MM.1S (cell line): Measurements from ENCODE around the gene C21orf58.
"Not testable (repeated sequence)": the region's sequence is repeated elsewhere in the genome, so short reads cannot be mapped to it uniquely, and the experiment has no call there.

Experiments
- DNase-seq: peaks from one replicate; pipeline ENCODE4 v3.0.0-alpha.2; 2015
- H2AFZ ChIP-seq: fragments of 300-600 bp; sonication (generic); 2 replicates; pipeline ENCODE4 v1.6.0; 2016; ENCODE audit warnings: antibody characterized with exemption, low read length
- H3F3A ChIP-seq: fragments of 300-600 bp; sonication (generic); 2 replicates; pipeline ENCODE4 v1.6.1; 2016; ENCODE audit warnings: mild to moderate bottlenecking, antibody characterized with exemption, low read length, moderate library complexity, mixed read lengths; ENCODE audit not compliant: insufficient read depth
- H3K27ac ChIP-seq: fragments of 300-600 bp; sonication (generic); 2 replicates; pipeline ENCODE4 v1.5.1; 2016; ENCODE audit warnings: mild to moderate bottlenecking, low read length
- H3K27me3 ChIP-seq: fragments of 300-600 bp; sonication (generic); replicated peaks from 2 replicates; pipeline ENCODE4 v1.6.0; 2016; ENCODE audit warnings: low read length; ENCODE audit not compliant: insufficient read depth
- H3K36me3 ChIP-seq: fragments of 300-600 bp; sonication (generic); replicated peaks from 2 replicates; pipeline ENCODE4 v1.6.1; 2016; ENCODE audit warnings: mild to moderate bottlenecking, low read length, mixed read lengths; ENCODE audit not compliant: insufficient read depth
- H3K4me1 ChIP-seq: fragments of 300-600 bp; sonication (generic); 2 replicates; pipeline ENCODE4 v1.6.1; 2016; ENCODE audit warnings: low read length, mixed read lengths
- H3K4me2 ChIP-seq: fragments of 300-600 bp; sonication (generic); 2 replicates; pipeline ENCODE4 v1.6.0; 2016; ENCODE audit warnings: low read depth, low read length
- H3K4me3 ChIP-seq: fragments of 300-600 bp; sonication (generic); 2 replicates; pipeline ENCODE4 v1.5.1; 2016; ENCODE audit warnings: low read length, mixed read lengths
- H3K79me2 ChIP-seq: fragments of 300-600 bp; sonication (generic); 2 replicates; pipeline ENCODE4 v1.6.1; 2016; ENCODE audit warnings: mixed run types, low read length, mixed read lengths
- H3K9ac ChIP-seq: fragments of 300-600 bp; sonication (generic); 2 replicates; pipeline ENCODE4 v1.6.1; 2016; ENCODE audit warnings: low read length, mixed read lengths
- H3K9me2 ChIP-seq: fragments of 300-600 bp; sonication (generic); replicated peaks from 2 replicates; pipeline ENCODE4 v1.6.1; 2016; ENCODE audit warnings: mild to moderate bottlenecking, low read length, mixed read lengths; ENCODE audit not compliant: insufficient read depth
- H3K9me3 ChIP-seq: fragments of 300-600 bp; sonication (generic); replicated peaks from 2 replicates; pipeline ENCODE4 v1.6.1; 2016; ENCODE audit warnings: mild to moderate bottlenecking, low read length, mixed read lengths; ENCODE audit not compliant: insufficient read depth
- H4K20me1 ChIP-seq: fragments of 300-600 bp; sonication (generic); 2 replicates; pipeline ENCODE4 v1.6.1; 2016; ENCODE audit warnings: mild to moderate bottlenecking, low read length, moderate library complexity, mixed read lengths; ENCODE audit not compliant: insufficient read depth
- EZH2 ChIP-seq: fragments of 300-600 bp; sonication (generic); optimal IDR thresholded peaks from 2 replicates; pipeline ENCODE3; 2017; ENCODE audit warnings: low read depth, mild to moderate bottlenecking, antibody characterized with exemption, low read length, mixed read lengths
- EZH2phosphoT487 ChIP-seq: fragments of 300-600 bp; sonication (generic); IDR thresholded peaks from 2 replicates; pipeline ENCODE4 v1.6.1; 2018; ENCODE audit warnings: antibody characterized with exemption, low read length
- TF ChIP-seq, protein P1 (sequence below): fragments of 300-600 bp; sonication (generic); IDR thresholded peaks from 2 replicates; pipeline ENCODE4 v1.5.1; 2016; ENCODE audit warnings: antibody characterized with exemption, low read length, mixed read lengths

C21orf58 gene

DNA sequence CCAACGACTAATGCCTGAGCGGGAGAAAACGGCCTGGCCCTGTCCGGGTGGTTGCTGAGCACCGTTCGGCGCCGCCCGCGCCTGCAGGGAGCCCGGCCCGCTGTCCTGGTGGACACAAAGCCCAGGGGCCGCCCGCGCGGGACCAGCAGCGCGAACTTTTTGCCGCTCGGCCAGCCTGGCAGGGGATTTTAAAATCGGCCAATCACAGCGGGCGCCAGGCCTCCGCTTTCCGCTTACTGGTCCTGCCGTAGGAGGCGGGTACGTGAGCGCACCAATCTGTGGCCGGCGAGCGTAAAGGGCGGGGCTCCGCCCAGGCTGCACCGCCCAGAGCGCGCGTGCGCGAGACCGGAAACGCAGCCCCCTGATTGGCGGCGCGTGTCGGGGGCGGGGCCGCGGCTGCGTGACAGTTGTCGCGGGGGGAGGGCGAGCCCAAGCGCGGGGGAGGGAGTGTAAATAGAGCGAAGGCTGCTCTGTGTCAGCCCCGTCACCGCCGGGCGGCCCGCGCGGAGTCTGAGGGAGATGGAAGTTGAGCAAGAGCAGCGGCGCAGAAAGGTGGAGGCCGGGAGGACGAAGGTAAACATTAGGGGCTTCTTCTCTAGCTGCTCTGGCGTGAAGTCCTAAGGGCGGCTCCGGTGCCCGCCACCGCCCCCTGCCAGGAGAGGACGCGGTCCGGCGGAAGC, at the start of gene C21orf58, which contains the start of gene PCNT:
TSS of gene C21orf58 (minus strand) at position 161 of the 680 bp plus-strand sequence. CDS start 1,132 bp downstream, outside the sequence.
TSS of gene PCNT (plus strand) at position 447 of the 680 bp plus-strand sequence. CDS start at position 520, 73 bp downstream.
- peak within 1 kb of the TSS; percentile 97 for H3K4me2 ChIP-seq
- no peaks in the 10 kb centered on the region for H4K20me1 ChIP-seq
- no peaks in the 10 kb centered on the region for H3K9me3 ChIP-seq
- H3K27ac ChIP-seq: peak within 1 kb of the TSS; percentile 93
- H3K4me3 ChIP-seq: peak within 1 kb of the TSS; percentile 98
- peak within 1 kb of the TSS; percentile 88 for H2AFZ ChIP-seq
- no peaks in the 10 kb centered on the region for H3K9me2 ChIP-seq
- DNase-seq: peak; percentile 100
- peaks cover 18% of the 10 kb centered on the region for H3K4me1 ChIP-seq
- H3F3A ChIP-seq: peaks cover 29% of the 10 kb centered on the region
- no peaks in the 10 kb centered on the region for H3K27me3 ChIP-seq
- H3K9ac ChIP-seq: peak within 1 kb of the TSS; percentile 91
- peaks cover 71% of the 10 kb centered on the region for H3K79me2 ChIP-seq
- TF ChIP-seq, protein P1, sequence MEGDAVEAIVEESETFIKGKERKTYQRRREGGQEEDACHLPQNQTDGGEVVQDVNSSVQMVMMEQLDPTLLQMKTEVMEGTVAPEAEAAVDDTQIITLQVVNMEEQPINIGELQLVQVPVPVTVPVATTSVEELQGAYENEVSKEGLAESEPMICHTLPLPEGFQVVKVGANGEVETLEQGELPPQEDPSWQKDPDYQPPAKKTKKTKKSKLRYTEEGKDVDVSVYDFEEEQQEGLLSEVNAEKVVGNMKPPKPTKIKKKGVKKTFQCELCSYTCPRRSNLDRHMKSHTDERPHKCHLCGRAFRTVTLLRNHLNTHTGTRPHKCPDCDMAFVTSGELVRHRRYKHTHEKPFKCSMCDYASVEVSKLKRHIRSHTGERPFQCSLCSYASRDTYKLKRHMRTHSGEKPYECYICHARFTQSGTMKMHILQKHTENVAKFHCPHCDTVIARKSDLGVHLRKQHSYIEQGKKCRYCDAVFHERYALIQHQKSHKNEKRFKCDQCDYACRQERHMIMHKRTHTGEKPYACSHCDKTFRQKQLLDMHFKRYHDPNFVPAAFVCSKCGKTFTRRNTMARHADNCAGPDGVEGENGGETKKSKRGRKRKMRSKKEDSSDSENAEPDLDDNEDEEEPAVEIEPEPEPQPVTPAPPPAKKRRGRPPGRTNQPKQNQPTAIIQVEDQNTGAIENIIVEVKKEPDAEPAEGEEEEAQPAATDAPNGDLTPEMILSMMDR: no peak
- TF ChIP-seq EZH2phosphoT487 (no peak), EZH2 (no peak)
- 0 out of 2 replicates have a peak, but pooled peaks cover 4% of the 10 kb centered on the region for H3K36me3 ChIP-seq

- Histone ChIP-seq H3K4me1 (peaks cover 16% of the 10 kb centered on the region), H3K79me2 (peaks cover 83% of the 10 kb centered on the region), H3F3A (peaks cover 16% of the 10 kb centered on the region)
- not testable (repeated sequence) for H2AFZ ChIP-seq, H3K36me3 ChIP-seq, H3K4me2 ChIP-seq, H3K27me3 ChIP-seq, H3K27ac ChIP-seq, DNase-seq, H3K9me3 ChIP-seq, H4K20me1 ChIP-seq, H3K4me3 ChIP-seq, H3K9me2 ChIP-seq, H3K9ac ChIP-seq
These were observed 49.3 kb upstream of the C21orf58 start for GRCh38 chr21:46372947-46373346.

- Histone ChIP-seq H3K9me2 (no peaks in the 10 kb centered on the region), H3K27me3 (no peaks in the 10 kb centered on the region), H3K4me3 (no peak overlapping the region), H3K4me2 (no peak overlapping the region), H2AFZ (no peak overlapping the region), H3K9me3 (no peaks in the 10 kb centered on the region), H3K36me3 (peaks cover under 1% of the 10 kb centered on the region), H3K27ac (no peak overlapping the region), H4K20me1 (no peaks in the 10 kb centered on the region), H3F3A (peaks cover 22% of the 10 kb centered on the region), H3K4me1 (peaks cover 22% of the 10 kb centered on the region), H3K79me2 (peaks cover 81% of the 10 kb centered on the region), H3K9ac (no peak overlapping the region)
- no peak for TF ChIP-seq EZH2phosphoT487
- no peak for TF ChIP-seq EZH2
- TF ChIP-seq, protein P1: no peak
- DNase-seq: no peak
These were observed 48.4 kb upstream of the C21orf58 start for GRCh38 chr21:46372014-46372485.
